HepG2 (cell line): Measurements from ENCODE around the gene PPP4C. TPM values are rescaled to one million over a fixed set of nuclear protein-coding genes. Genes with fewer than 3 reads are reported as not detected.

Experiments used
- CEBPB ChIP-seq: IDR thresholded peaks from 2 replicates; pipeline ENCODE4 v1.6.1; 2011; ENCODE audit warnings: low read depth, low read length, improper control_type of control experiment, borderline replicate concordance
- FIP1L1 ChIP-seq: fragments of 200-400 bp; formaldehyde crosslinking; IDR thresholded peaks from 2 replicates; pipeline ENCODE4 v1.6.1; 2018; ENCODE audit warnings: low read depth, mild to moderate bottlenecking, low read length, moderate library complexity, borderline replicate concordance; ENCODE audit not compliant: insufficient read depth
- JUND ChIP-seq: sonication (generic); formaldehyde crosslinking; IDR thresholded peaks from 2 replicates; pipeline ENCODE4 v1.8.0; 2022; ENCODE audit warnings: mild to moderate bottlenecking, missing genetic modification reagents
- MLLT10 ChIP-seq: sonication (generic); formaldehyde crosslinking; IDR thresholded peaks from 2 replicates; pipeline ENCODE4 v1.4.0; 2020; ENCODE audit warnings: missing genetic modification reagents
- NAIF1 ChIP-seq: sonication (generic); formaldehyde crosslinking; IDR thresholded peaks from 2 replicates; pipeline ENCODE4 v1.5.0; 2020; ENCODE audit warnings: mild to moderate bottlenecking, missing genetic modification reagents, borderline replicate concordance
- POLR2A ChIP-seq, 2 experiments: IDR thresholded peaks; 2 replicates each; pipeline ENCODE4 v1.6.1; 2011; ENCODE audit warnings: low read depth in 2 of 2, low read length in 2 of 2, mild to moderate bottlenecking in 1 of 2, moderate library complexity in 1 of 2; ENCODE audit not compliant: insufficient read depth in 1 of 2
- WIZ ChIP-seq: sonication (generic); formaldehyde crosslinking; IDR thresholded peaks from 2 replicates; pipeline ENCODE4 v1.5.1; 2020; ENCODE audit warnings: mild to moderate bottlenecking, missing genetic modification reagents
- ZBTB3 ChIP-seq: sonication (generic); formaldehyde crosslinking; IDR thresholded peaks from 2 replicates; pipeline ENCODE4 v1.4.0; 2020; ENCODE audit warnings: low read depth, mild to moderate bottlenecking, moderate library complexity, missing genetic modification reagents, borderline replicate concordance
- ZNF205 ChIP-seq: IDR thresholded peaks from 2 replicates; pipeline ENCODE4 v1.6.1; 2018; ENCODE audit warnings: missing biosample characterization, missing genetic modification reagents
- ZNF562 ChIP-seq: sonication (generic); formaldehyde crosslinking; IDR thresholded peaks from 2 replicates; pipeline ENCODE4 v1.8.0; 2022; ENCODE audit warnings: missing genetic modification reagents, borderline replicate concordance
- ZNF670 ChIP-seq: sonication (generic); formaldehyde crosslinking; IDR thresholded peaks from 2 replicates; pipeline ENCODE4 v1.8.0; 2022; ENCODE audit warnings: mild to moderate bottlenecking, missing genetic modification reagents, borderline replicate concordance
- ZNF782 ChIP-seq: sonication (generic); formaldehyde crosslinking; IDR thresholded peaks from 2 replicates; pipeline ENCODE4 v1.4.0; 2020; ENCODE audit warnings: missing genetic modification reagents, mild to moderate bottlenecking, borderline replicate concordance
- polyA plus RNA-seq, 8 experiments: library from polyadenylated mRNA; depleted of rRNA in 3 of 8; stranded (reverse) in 7 of 8; unstranded in 1 of 8; fragments of >200 nt; fragmentation: Illumina TruSeq in 4 of 8; extraction: Trizol in 4 of 8; gene quantifications; 2 replicates each; pipeline versions ENCODE4 v1.2.1 to v1.2.3, GENCODE V29; 2011 to 2016; ENCODE audit warnings: low read depth in 4 of 8, missing spikeins in 1 of 8, mixed read lengths in 1 of 8; ENCODE audit not compliant: insufficient read depth in 1 of 8
- total RNA-seq, 5 experiments: library from RNA; depleted of rRNA; stranded (reverse); fragments of >200 nt; fragmentation: Illumina TruSeq; extraction: Trizol; gene quantifications; 2 replicates each; pipeline ENCODE4 v1.2.3, GENCODE V29; 2016; ENCODE audit warnings: low read depth in 1 of 5
- TF ChIP-seq, protein P1 (sequence below): sonication (generic); formaldehyde crosslinking; IDR thresholded peaks from 2 replicates; pipeline ENCODE4 v1.8.1; 2022; ENCODE audit warnings: mild to moderate bottlenecking, missing genetic modification reagents
- TF ChIP-seq, protein P2 (sequence below): sonication (generic); formaldehyde crosslinking; IDR thresholded peaks from 2 replicates; pipeline ENCODE4 v1.8.1; 2023; ENCODE audit warnings: mild to moderate bottlenecking, inconsistent platforms, moderate library complexity, missing genetic modification reagents, borderline replicate concordance
- TF ChIP-seq, protein P3 (sequence below): IDR thresholded peaks from 2 replicates; pipeline ENCODE4 v1.6.1; 2016; ENCODE audit warnings: low read depth
- TF ChIP-seq, protein P4 (sequence below): sonication (generic); formaldehyde crosslinking; IDR thresholded peaks from 2 replicates; pipeline ENCODE4 v1.4.0; 2020; ENCODE audit warnings: missing genetic modification reagents, borderline replicate concordance
- TF ChIP-seq, protein P5 (sequence below): sonication (generic); formaldehyde crosslinking; IDR thresholded peaks from 2 replicates; pipeline ENCODE4 v1.9.0; 2021; ENCODE audit warnings: missing genetic modification reagents, mild to moderate bottlenecking, borderline replicate concordance

PPP4C gene
- total and polyA plus RNA-seq, 2 of the 13 experiments (the other 11 are each of a cell fraction or from before 2014, with no cell fraction given) = 176 to 220 TPM

DNA sequence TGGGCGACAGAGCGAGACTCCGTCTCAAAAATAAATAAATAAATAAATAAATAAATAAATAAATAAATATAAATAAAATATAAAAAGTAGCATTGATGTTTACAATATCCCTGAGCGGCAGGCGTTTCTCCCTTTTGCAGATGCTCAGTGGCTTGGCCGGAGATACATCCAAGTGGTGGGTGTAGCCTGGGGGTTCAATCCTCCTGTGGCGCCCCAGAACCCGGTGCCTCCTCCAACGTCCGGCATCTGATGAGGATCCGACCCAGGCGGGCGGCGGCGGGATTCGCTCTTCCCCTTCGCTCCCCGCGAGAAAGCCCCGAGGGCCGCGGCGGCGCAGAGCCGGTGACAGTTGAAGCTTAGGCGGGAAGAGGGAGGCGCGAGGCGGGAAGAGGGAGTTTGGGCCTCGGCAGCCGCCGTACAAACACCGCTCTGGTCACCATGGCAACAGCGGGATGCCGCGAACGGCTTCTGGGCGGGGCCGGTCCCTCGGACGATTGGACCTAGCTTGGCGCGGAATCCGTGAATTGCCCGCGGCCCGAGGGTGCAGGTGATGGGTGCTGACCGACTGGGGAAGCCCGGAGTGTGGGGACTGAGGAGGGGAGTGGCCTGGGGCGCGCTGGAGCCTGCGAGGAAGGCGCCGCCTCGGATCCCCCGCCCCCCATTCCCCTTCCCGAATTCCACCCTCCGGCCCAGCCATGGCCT is 23.0 kb upstream of the PPP4C start (continued):
- TF ChIP-seq, protein P1, sequence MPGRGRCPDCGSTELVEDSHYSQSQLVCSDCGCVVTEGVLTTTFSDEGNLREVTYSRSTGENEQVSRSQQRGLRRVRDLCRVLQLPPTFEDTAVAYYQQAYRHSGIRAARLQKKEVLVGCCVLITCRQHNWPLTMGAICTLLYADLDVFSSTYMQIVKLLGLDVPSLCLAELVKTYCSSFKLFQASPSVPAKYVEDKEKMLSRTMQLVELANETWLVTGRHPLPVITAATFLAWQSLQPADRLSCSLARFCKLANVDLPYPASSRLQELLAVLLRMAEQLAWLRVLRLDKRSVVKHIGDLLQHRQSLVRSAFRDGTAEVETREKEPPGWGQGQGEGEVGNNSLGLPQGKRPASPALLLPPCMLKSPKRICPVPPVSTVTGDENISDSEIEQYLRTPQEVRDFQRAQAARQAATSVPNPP = peak; percentile 97
- TF ChIP-seq ZNF782 (peak; percentile 50; the same call in 1 of the 2 replicates), FIP1L1 (0 out of 2 replicates have a peak, but pooled peaks have one; percentile 31), CEBPB (no peak), ZBTB3 (CRISPR knock-in tag) (no peak), NAIF1 (CRISPR knock-in tag) (peak; percentile 92), POLR2A (IDR thresholded peaks at IDR 0.05; ENCODE audit: insufficient read depth in 1 of 2, low read depth in 2 of 2, low read length in 2 of 2) (no peak), JUND (no peak), WIZ (CRISPR knock-in tag) (peak; percentile 68; the same call in 1 of the 2 replicates), ZNF670 (CRISPR knock-in tag) (peak; percentile 87; the same call in 1 of the 2 replicates), ZNF562 (CRISPR knock-in tag) (peak; percentile 87; the same call in 1 of the 2 replicates), MLLT10 (CRISPR knock-in tag) (no peak), ZNF205 (CRISPR knock-in tag) (peak; percentile 93)
- TF ChIP-seq, protein P2, sequence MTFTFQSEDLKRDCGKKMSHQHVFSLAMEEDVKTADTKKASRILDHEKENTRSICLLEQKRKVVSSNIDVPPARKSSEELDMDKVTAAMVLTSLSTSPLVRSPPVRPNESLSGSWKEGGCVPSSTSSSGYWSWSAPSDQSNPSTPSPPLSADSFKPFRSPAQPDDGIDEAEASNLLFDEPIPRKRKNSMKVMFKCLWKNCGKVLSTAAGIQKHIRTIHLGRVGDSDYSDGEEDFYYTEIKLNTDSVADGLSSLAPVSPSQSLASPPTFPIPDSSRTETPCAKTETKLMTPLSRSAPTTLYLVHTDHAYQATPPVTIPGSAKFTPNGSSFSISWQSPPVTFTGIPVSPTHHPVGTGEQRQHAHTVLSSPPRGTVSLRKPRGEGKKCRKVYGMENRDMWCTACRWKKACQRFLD (CRISPR knock-in tag) = peak; percentile 76
- TF ChIP-seq, protein P3, sequence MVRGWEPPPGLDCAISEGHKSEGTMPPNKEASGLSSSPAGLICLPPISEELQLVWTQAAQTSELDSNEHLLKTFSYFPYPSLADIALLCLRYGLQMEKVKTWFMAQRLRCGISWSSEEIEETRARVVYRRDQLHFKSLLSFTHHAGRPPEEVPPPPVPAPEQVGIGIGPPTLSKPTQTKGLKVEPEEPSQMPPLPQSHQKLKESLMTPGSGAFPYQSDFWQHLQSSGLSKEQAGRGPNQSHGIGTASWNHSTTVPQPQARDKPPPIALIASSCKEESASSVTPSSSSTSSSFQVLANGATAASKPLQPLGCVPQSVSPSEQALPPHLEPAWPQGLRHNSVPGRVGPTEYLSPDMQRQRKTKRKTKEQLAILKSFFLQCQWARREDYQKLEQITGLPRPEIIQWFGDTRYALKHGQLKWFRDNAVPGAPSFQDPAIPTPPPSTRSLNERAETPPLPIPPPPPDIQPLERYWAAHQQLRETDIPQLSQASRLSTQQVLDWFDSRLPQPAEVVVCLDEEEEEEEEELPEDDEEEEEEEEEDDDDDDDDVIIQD = 0 out of 2 replicates have a peak, but pooled peaks have one; percentile 30
- TF ChIP-seq, protein P4, sequence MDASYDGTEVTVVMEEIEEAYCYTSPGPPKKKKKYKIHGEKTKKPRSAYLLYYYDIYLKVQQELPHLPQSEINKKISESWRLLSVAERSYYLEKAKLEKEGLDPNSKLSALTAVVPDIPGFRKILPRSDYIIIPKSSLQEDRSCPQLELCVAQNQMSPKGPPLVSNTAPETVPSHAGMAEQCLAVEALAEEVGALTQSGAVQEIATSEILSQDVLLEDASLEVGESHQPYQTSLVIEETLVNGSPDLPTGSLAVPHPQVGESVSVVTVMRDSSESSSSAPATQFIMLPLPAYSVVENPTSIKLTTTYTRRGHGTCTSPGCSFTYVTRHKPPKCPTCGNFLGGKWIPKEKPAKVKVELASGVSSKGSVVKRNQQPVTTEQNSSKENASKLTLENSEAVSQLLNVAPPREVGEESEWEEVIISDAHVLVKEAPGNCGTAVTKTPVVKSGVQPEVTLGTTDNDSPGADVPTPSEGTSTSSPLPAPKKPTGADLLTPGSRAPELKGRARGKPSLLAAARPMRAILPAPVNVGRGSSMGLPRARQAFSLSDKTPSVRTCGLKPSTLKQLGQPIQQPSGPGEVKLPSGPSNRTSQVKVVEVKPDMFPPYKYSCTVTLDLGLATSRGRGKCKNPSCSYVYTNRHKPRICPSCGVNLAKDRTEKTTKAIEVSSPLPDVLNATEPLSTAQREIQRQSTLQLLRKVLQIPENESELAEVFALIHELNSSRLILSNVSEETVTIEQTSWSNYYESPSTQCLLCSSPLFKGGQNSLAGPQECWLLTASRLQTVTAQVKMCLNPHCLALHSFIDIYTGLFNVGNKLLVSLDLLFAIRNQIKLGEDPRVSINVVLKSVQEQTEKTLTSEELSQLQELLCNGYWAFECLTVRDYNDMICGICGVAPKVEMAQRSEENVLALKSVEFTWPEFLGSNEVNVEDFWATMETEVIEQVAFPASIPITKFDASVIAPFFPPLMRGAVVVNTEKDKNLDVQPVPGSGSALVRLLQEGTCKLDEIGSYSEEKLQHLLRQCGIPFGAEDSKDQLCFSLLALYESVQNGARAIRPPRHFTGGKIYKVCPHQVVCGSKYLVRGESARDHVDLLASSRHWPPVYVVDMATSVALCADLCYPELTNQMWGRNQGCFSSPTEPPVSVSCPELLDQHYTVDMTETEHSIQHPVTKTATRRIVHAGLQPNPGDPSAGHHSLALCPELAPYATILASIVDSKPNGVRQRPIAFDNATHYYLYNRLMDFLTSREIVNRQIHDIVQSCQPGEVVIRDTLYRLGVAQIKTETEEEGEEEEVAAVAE (CRISPR knock-in tag) = peak; percentile 84; the same call in 1 of the 2 replicates
- TF ChIP-seq, protein P5, sequence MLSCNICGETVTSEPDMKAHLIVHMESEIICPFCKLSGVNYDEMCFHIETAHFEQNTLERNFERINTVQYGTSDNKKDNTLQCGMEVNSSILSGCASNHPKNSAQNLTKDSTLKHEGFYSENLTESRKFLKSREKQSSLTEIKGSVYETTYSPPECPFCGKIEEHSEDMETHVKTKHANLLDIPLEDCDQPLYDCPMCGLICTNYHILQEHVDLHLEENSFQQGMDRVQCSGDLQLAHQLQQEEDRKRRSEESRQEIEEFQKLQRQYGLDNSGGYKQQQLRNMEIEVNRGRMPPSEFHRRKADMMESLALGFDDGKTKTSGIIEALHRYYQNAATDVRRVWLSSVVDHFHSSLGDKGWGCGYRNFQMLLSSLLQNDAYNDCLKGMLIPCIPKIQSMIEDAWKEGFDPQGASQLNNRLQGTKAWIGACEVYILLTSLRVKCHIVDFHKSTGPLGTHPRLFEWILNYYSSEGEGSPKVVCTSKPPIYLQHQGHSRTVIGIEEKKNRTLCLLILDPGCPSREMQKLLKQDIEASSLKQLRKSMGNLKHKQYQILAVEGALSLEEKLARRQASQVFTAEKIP = no peak
